HepG2 (cell line): Measurements from ENCODE around the gene JPH4. TPM values are rescaled to one million over a fixed set of nuclear protein-coding genes. Genes with fewer than 3 reads are reported as not detected.

ENCODE experiments used
- ATAC-seq: fragments of 200-7000 bp; cut with Tn5 transposase; 3 replicates; pipeline ENCODE4 v1.9.1; 2020; ENCODE audit warnings: mild to moderate bottlenecking, moderate library complexity
- BruUV-seq: library from RNA; stranded (reverse); fragments of 400-500 nt; replicated peaks from 2 replicates; lab custom pipeline; 2021; lab: Mats Ljungman, UMichigan
- CTCF ChIA-PET: fragments of 300-600 bp; formaldehyde crosslinking; extraction: SDS; loops from one replicate; lab custom pipeline; 2021; ENCODE audit warnings: low total read pairs, inconsistent platforms, low intra/inter-chr PET ratio; lab: Yijun Ruan, JAX
- POLR2A ChIA-PET: fragments of 350-600 bp; sonication (Branson Sonifier 250); formaldehyde crosslinking; loops from one replicate; lab custom pipeline; 2020; ENCODE audit warnings: antibody characterized with exemption, inconsistent platforms; lab: Yijun Ruan, JAX
- DNase-seq: peaks from one replicate; pipeline ENCODE4 v3.0.0-alpha.2; 2015; ENCODE audit warnings: low spot score
- FAIRE-seq: peaks from 3 replicates; lab custom pipeline; 2011; peaks lifted over from hg19 to GRCh38; lab: Jason Lieb, UNC
- H2AFZ ChIP-seq: one replicate; pipeline ENCODE4 v1.6.1; 2011; ENCODE audit warnings: low read length, inconsistent platforms
- H3K27ac ChIP-seq: fragments of 300-600 bp; 3 replicates; pipeline ENCODE4 v1.8.0; 2011; ENCODE audit warnings: mixed run types, mild to moderate bottlenecking, mixed read lengths, low read length, inconsistent platforms; ENCODE audit not compliant: insufficient read depth; ENCODE audit errors: extremely low read length
- H3K27me3 ChIP-seq, 2 experiments: fragments of 200-600 bp in 1 of 2; 2 replicates in 1 of 2; 3 replicates in 1 of 2; pipeline versions ENCODE4 v1.6.0 to v1.8.0; 2011; ENCODE audit warnings: low read length in 2 of 2, mild to moderate bottlenecking in 2 of 2, moderate library complexity in 2 of 2, inconsistent platforms in 1 of 2; ENCODE audit not compliant: insufficient read depth in 2 of 2, control insufficient read depth in 1 of 2
- H3K36me3 ChIP-seq, 2 experiments: fragments of 200-600 bp in 1 of 2; replicated peaks in 1 of 2; 2 replicates in 1 of 2; 3 replicates in 1 of 2; pipeline versions ENCODE4 v1.5.1 to v1.8.0; 2011; ENCODE audit warnings: low read length in 2 of 2, inconsistent platforms in 1 of 2; ENCODE audit not compliant: insufficient read depth in 2 of 2, control insufficient read depth in 1 of 2
- H3K4me1 ChIP-seq: 2 replicates; pipeline ENCODE4 v1.5.1; 2012; ENCODE audit warnings: low read length, inconsistent platforms; ENCODE audit not compliant: insufficient read depth
- H3K4me2 ChIP-seq: 2 replicates; pipeline ENCODE4 v1.6.0; 2011; ENCODE audit warnings: low read depth, low read length, inconsistent platforms
- H3K4me3 ChIP-seq, 3 experiments: fragments of 200-600 bp in 1 of 3; sonication (generic), shearing (Covaris generic) in 1 of 3; replicated peaks in 1 of 3; 2 replicates each; pipeline ENCODE4 v1.5.1; 2011 to 2016; ENCODE audit warnings: low read length in 3 of 3, inconsistent platforms in 2 of 3, low read depth in 2 of 3, mild to moderate bottlenecking in 2 of 3, control low read depth in 1 of 3, mixed read lengths in 1 of 3; ENCODE audit not compliant: insufficient read depth in 1 of 3
- H3K79me2 ChIP-seq: one replicate; pipeline ENCODE4 v1.6.1; 2011; ENCODE audit warnings: low read length, inconsistent platforms; ENCODE audit not compliant: insufficient read depth
- H3K9ac ChIP-seq: 2 replicates; pipeline ENCODE4 v1.6.0; 2011; ENCODE audit warnings: mild to moderate bottlenecking, low read depth, low read length, inconsistent platforms; ENCODE audit not compliant: insufficient read depth
- H3K9me3 ChIP-seq: 2 replicates; pipeline ENCODE4 v1.5.1; 2012; ENCODE audit warnings: mild to moderate bottlenecking, low read length
- H4K20me1 ChIP-seq: 2 replicates; pipeline ENCODE4 v1.6.0; 2011; ENCODE audit warnings: inconsistent platforms, mild to moderate bottlenecking, low read length, moderate library complexity; ENCODE audit not compliant: insufficient read depth
- BCL3 ChIP-seq: sonication (generic); formaldehyde crosslinking; IDR thresholded peaks from 2 replicates; pipeline ENCODE4 v1.5.1; 2020; ENCODE audit warnings: mild to moderate bottlenecking, missing genetic modification reagents, moderate library complexity
- HIC2 ChIP-seq: sonication (generic); formaldehyde crosslinking; IDR thresholded peaks from 2 replicates; pipeline ENCODE4 v1.9.0; 2022; ENCODE audit warnings: low read depth, missing genetic modification reagents
- MAF1 ChIP-seq: sonication (generic); formaldehyde crosslinking; IDR thresholded peaks from 2 replicates; pipeline ENCODE4 v1.5.0; 2020; ENCODE audit warnings: missing genetic modification reagents, borderline replicate concordance
- MED8 ChIP-seq: sonication (generic); formaldehyde crosslinking; IDR thresholded peaks from 2 replicates; pipeline ENCODE4 v1.8.1; 2023; ENCODE audit warnings: mild to moderate bottlenecking, missing genetic modification reagents; ENCODE audit not compliant: insufficient replicate concordance
- POGZ ChIP-seq: sonication (generic); formaldehyde crosslinking; IDR thresholded peaks from 2 replicates; pipeline ENCODE4 v1.4.0; 2020; ENCODE audit warnings: mild to moderate bottlenecking, missing genetic modification reagents
- RXRB ChIP-seq: IDR thresholded peaks from 2 replicates; pipeline ENCODE4 v1.6.1; 2016; ENCODE audit warnings: borderline replicate concordance, missing genetic modification reagents, missing compliant biosample characterization
- SETDB1 ChIP-seq: sonication (generic); formaldehyde crosslinking; IDR thresholded peaks from 2 replicates; pipeline ENCODE4 v1.5.1; 2020; ENCODE audit warnings: missing genetic modification reagents, mild to moderate bottlenecking, borderline replicate concordance
- YY1 ChIP-seq: IDR thresholded peaks from 2 replicates; pipeline ENCODE4 v1.6.1; 2011; ENCODE audit warnings: low read length, low read depth, moderate library complexity, mild to moderate bottlenecking; ENCODE audit not compliant: insufficient read depth, insufficient replicate concordance
- ZFP90 ChIP-seq: sonication (generic); formaldehyde crosslinking; IDR thresholded peaks from 2 replicates; pipeline ENCODE4 v1.8.0; 2022; ENCODE audit warnings: missing genetic modification reagents, mild to moderate bottlenecking, inconsistent platforms, borderline replicate concordance
- ZNF274 ChIP-seq: sonication (generic); formaldehyde crosslinking; IDR thresholded peaks from 2 replicates; pipeline ENCODE4 v1.5.1; 2020; ENCODE audit warnings: mild to moderate bottlenecking, missing genetic modification reagents
- ZNF704 ChIP-seq: sonication (generic); formaldehyde crosslinking; IDR thresholded peaks from 2 replicates; pipeline ENCODE4 v1.8.1; 2023; ENCODE audit warnings: mild to moderate bottlenecking, inconsistent platforms, moderate library complexity, missing genetic modification reagents, borderline replicate concordance
- ZNF773 ChIP-seq: sonication (generic); formaldehyde crosslinking; IDR thresholded peaks from 2 replicates; pipeline ENCODE4 v1.4.0; 2020; ENCODE audit warnings: missing genetic modification reagents, borderline replicate concordance
- ZNF883 ChIP-seq: sonication (generic); formaldehyde crosslinking; IDR thresholded peaks from 2 replicates; pipeline ENCODE4 v1.5.1; 2020; ENCODE audit warnings: mild to moderate bottlenecking, missing genetic modification reagents; ENCODE audit errors: not compliant biosample characterization
- WGBS: methylation state at CpG from one replicate; pipeline ENCODE4 v1.1.6; 2017; ENCODE audit warnings: low lambda C conversion rate; 5-methylcytosine and 5-hydroxymethylcytosine counted together
- in situ Hi-C: cut with HindIII; loops from 2 replicates; pipeline ENCODE4 v1.10.0; 2017; ENCODE audit warnings: low pct_unique_long_range_greater_than_20kb; ENCODE audit not compliant: extremely low pct_ligation_motif_present
- intact Hi-C: fragments of 100-400 bp; cut with micrococcal nuclease; formaldehyde crosslinking; loops from one replicate; pipeline ENCODE4 v1.10.0; 2022; ENCODE audit not compliant: unreplicated experiment
- polyA plus RNA-seq, 8 experiments: library from polyadenylated mRNA; depleted of rRNA in 3 of 8; stranded (reverse) in 7 of 8; unstranded in 1 of 8; fragments of >200 nt; fragmentation: Illumina TruSeq in 4 of 8; extraction: Trizol in 4 of 8; gene quantifications; 2 replicates each; pipeline versions ENCODE4 v1.2.1 to v1.2.3, GENCODE V29; 2011 to 2016; ENCODE audit warnings: low read depth in 4 of 8, missing spikeins in 1 of 8, mixed read lengths in 1 of 8; ENCODE audit not compliant: insufficient read depth in 1 of 8
- total RNA-seq, 5 experiments: library from RNA; depleted of rRNA; stranded (reverse); fragments of >200 nt; fragmentation: Illumina TruSeq; extraction: Trizol; gene quantifications; 2 replicates each; pipeline ENCODE4 v1.2.3, GENCODE V29; 2016; ENCODE audit warnings: low read depth in 1 of 5

JPH4 gene
- total and polyA plus RNA-seq, 2 of the 13 experiments (the other 11 are each of a cell fraction or from before 2014, with no cell fraction given) = 0.08 to 0.22 TPM

DNA sequence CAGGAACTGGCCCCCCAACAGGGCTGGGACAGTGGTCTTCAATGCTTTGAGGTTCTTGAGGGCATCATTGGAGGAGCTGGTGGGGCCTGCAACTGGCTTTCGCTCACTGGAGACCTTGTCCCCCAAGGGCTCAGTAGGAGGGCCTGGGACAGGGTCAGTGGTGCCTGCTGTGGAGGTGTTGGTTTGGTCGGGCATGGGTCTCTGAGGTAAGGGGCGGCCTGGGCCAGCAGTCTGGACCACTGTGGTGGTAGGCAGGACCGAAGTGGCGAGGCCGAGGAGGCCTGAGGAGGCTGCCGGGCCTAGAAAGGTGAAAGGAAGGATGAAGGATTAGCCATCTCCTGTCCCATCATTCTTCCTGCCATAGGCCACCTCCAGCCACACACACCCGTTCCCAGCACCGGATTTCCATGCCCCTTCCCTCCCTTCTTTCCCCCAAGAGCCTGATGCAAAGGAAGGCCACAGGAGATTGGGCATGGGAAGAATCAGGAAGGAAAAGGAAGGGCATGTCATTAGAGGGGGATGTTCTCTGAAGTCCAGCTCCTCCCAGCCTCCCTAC is 55.9 kb downstream of the JPH4 start:
- BruUV-seq = no TSS peak
- FAIRE-seq (no peak), DNase-seq (no peak), ATAC-seq (0 out of 3 replicates have a peak, but pooled peaks have one; percentile 2)
- no peak overlapping the region for H3K27ac ChIP-seq
- no peak overlapping the region for H3K4me2 ChIP-seq
- no peak overlapping the region for H3K9ac ChIP-seq
- H3K4me3 ChIP-seq = no peak overlapping the region
- in situ Hi-C loops (no loop called here), intact Hi-C loops (no loop called here)
- H2AFZ ChIP-seq = no peak overlapping the region
- no peaks in the 10 kb centered on the region for H3K4me1 ChIP-seq
- CTCF ChIA-PET = no interaction called here
- TF ChIP-seq ZNF773 (no peak), SETDB1 (CRISPR knock-in tag) (no peak), POGZ (CRISPR knock-in tag) (no peak), ZNF274 (CRISPR knock-in tag) (no peak), RXRB (CRISPR knock-in tag) (no peak), ZFP90 (CRISPR knock-in tag) (no peak), YY1 (no peak), ZNF704 (CRISPR knock-in tag) (no peak), MED8 (no peak), HIC2 (CRISPR knock-in tag) (0 out of 2 replicates have a peak, but pooled peaks have one; percentile 33), MAF1 (no peak), BCL3 (CRISPR knock-in tag) (peak; percentile 40; the same call in 1 of the 2 replicates), ZNF883 (CRISPR knock-in tag) (peak; percentile 62)
- no peaks in the 10 kb centered on the region for H3K79me2 ChIP-seq
- H3K27me3 ChIP-seq = no peaks in the 10 kb centered on the region
- 85% methylated on average over 9 of the region's 9 CpGs for WGBS
- POLR2A ChIA-PET = interaction anchor here (1.6 kb wide), 1 partner anchor 201 kb away, joined by 3 read pairs; the partner anchor contains the start of gene PABPN1
- no peaks in the 10 kb centered on the region for H3K9me3 ChIP-seq
- H3K36me3 ChIP-seq = peaks cover 2 to 6% of the 10 kb centered on the region in 2 experiments; a peak in 3 of 5 replicates
- H4K20me1 ChIP-seq = no peaks in the 10 kb centered on the region
